ENCODE results near the gene NYAP2. TPM values are rescaled to one million over a fixed set of nuclear protein-coding genes. Genes with fewer than 3 reads are reported as not detected.
A peak's percentile ranks its signal among the peaks of the same experiment; 100 is the strongest.

The NYAP2 gene
- total RNA-seq, 1 donor = not detected

- no peak for DNase-seq (ENCODE audit: low read depth)
- TF ChIP-seq CTCF (IDR thresholded peaks at IDR 0.05; ENCODE audit: insufficient read depth, low read length) = no peak
- H3K4me3 ChIP-seq (ENCODE audit: low read depth, low read length) = no peak overlapping the region
Measured at GRCh38 chr2:225497166-225497565, 97.7 kb downstream of the NYAP2 start.

- H3K4me3 ChIP-seq (ENCODE audit: low read depth, low read length) = no peak overlapping the region
- no peak for DNase-seq (ENCODE audit: low read depth)
- TF ChIP-seq CTCF (IDR thresholded peaks at IDR 0.05; ENCODE audit: insufficient read depth, low read length) = no peak
Measured at GRCh38 chr2:225501022-225501421, 101.5 kb downstream of the NYAP2 start.

GRCh38 chr2:225502971-225503370 lies 103.5 kb downstream of the NYAP2 start:
- H3K4me3 ChIP-seq (ENCODE audit: low read depth, low read length) = no peak overlapping the region
- TF ChIP-seq CTCF (IDR thresholded peaks at IDR 0.05; ENCODE audit: insufficient read depth, low read length) = no peak
- no peak for DNase-seq (ENCODE audit: low read depth)

GRCh38 chr2:225510796-225511195 lies 111.3 kb downstream of the NYAP2 start:
- TF ChIP-seq CTCF (IDR thresholded peaks at IDR 0.05; ENCODE audit: insufficient read depth, low read length) = no peak
- DNase-seq (ENCODE audit: low read depth) = no peak
- H3K4me3 ChIP-seq (ENCODE audit: low read depth, low read length) = no peak overlapping the region

GRCh38 chr2:225512469-225512868 lies 113.0 kb downstream of the NYAP2 start:
- TF ChIP-seq CTCF (IDR thresholded peaks at IDR 0.05; ENCODE audit: insufficient read depth, low read length) = no peak
- no peak overlapping the region for H3K4me3 ChIP-seq (ENCODE audit: low read depth, low read length)
- no peak for DNase-seq (ENCODE audit: low read depth)

- no peak overlapping the region for H3K4me3 ChIP-seq (ENCODE audit: low read depth, low read length)
- peak; percentile 43 for DNase-seq (ENCODE audit: low read depth)
- no peak for TF ChIP-seq CTCF (IDR thresholded peaks at IDR 0.05; ENCODE audit: insufficient read depth, low read length)
Measured at GRCh38 chr2:225512876-225513540, 113.5 kb downstream of the NYAP2 start.

GRCh38 chr2:225515033-225515432 lies 115.5 kb downstream of the NYAP2 start:
- DNase-seq (ENCODE audit: low read depth) = no peak

More at GRCh38 chr2:225515033-225515432, 115.5 kb downstream of the NYAP2 start:
- H3K4me3 ChIP-seq (ENCODE audit: low read depth, low read length) = no peak overlapping the region
- no peak for TF ChIP-seq CTCF (IDR thresholded peaks at IDR 0.05; ENCODE audit: insufficient read depth, low read length)
